PC-3 (cell line): Measurements from ENCODE around the gene PLK1.

Experiments
- CTCF ChIP-seq: fragments of 300-600 bp; sonication (generic); conservative IDR thresholded peaks from 2 replicates; pipeline ENCODE4 v1.5.1; 2017; ENCODE audit warnings: antibody characterized with exemption, low read depth, mild to moderate bottlenecking, low read length
- EZH2 ChIP-seq: fragments of 300-600 bp; sonication (generic); IDR thresholded peaks from one replicate; pipeline ENCODE4 v1.6.1; 2017; ENCODE audit warnings: antibody characterized with exemption, mild to moderate bottlenecking, low read length; ENCODE audit not compliant: unreplicated experiment
- EZH2phosphoT487 ChIP-seq: fragments of 300-600 bp; sonication (generic); IDR thresholded peaks from 2 replicates; pipeline ENCODE4 v1.6.1; 2018; ENCODE audit warnings: mild to moderate bottlenecking, antibody characterized with exemption, low read length, borderline replicate concordance

GRCh38 chr16:23690771-23691482 is 12.2 kb downstream of the PLK1 start:
- no peak for TF ChIP-seq EZH2phosphoT487
- TF ChIP-seq EZH2: no peak
- TF ChIP-seq CTCF: no peak
